Endothelial cell (in vitro differentiated cells): ENCODE data around the gene DEFB129. TPM values are rescaled to one million over a fixed set of nuclear protein-coding genes. Genes with fewer than 3 reads are reported as not detected.

ENCODE experiments used
- DNase-seq: peaks from one replicate; pipeline ENCODE4 v3.0.0; 2021; ENCODE audit warnings: low spot score
- H3K27ac Mint-ChIP-seq: one replicate; pipeline ENCODE4 v1.8.0; 2021; ENCODE audit warnings: mixed read lengths, inconsistent platforms; ENCODE audit not compliant: unreplicated experiment
- H3K27me3 Mint-ChIP-seq: one replicate; pipeline ENCODE4 v1.8.0; 2021; ENCODE audit warnings: mild to moderate bottlenecking, moderate library complexity, mixed read lengths, inconsistent platforms; ENCODE audit not compliant: unreplicated experiment
- H3K36me3 Mint-ChIP-seq: one replicate; pipeline ENCODE4 v1.8.0; 2021; ENCODE audit warnings: mild to moderate bottlenecking, low read depth, mixed read lengths, inconsistent platforms; ENCODE audit not compliant: unreplicated experiment
- H3K4me1 Mint-ChIP-seq: one replicate; pipeline ENCODE4 v1.8.0; 2021; ENCODE audit warnings: mild to moderate bottlenecking, mixed read lengths, inconsistent platforms; ENCODE audit not compliant: unreplicated experiment
- H3K4me3 Mint-ChIP-seq: one replicate; pipeline ENCODE4 v1.8.0; 2021; ENCODE audit warnings: mild to moderate bottlenecking, mixed read lengths, inconsistent platforms; ENCODE audit not compliant: unreplicated experiment
- H3K9me3 Mint-ChIP-seq: one replicate; pipeline ENCODE4 v1.8.0; 2021; ENCODE audit warnings: mixed read lengths, inconsistent platforms; ENCODE audit not compliant: unreplicated experiment
- long read RNA-seq: library from polyadenylated mRNA; unstranded; transcript quantifications from one replicate; pipeline ENCODE4 v2.0.0, GENCODE V29; 2020; ENCODE audit not compliant: unreplicated experiment
- total RNA-seq: library from RNA; stranded (reverse); fragmentation: NEBNext Ultra II Directional; extraction: Animal tissue kit (Norgen Biotek cat#: 25700); gene quantifications from one replicate; pipeline ENCODE4 v1.2.1, GENCODE V29; 2021; ENCODE audit not compliant: unreplicated experiment
- TF ChIP-seq, protein P1 (sequence below): fragments of 200-600 bp; sonication (generic); IDR thresholded peaks from one replicate; pipeline ENCODE4 v1.5.0; 2021; ENCODE audit warnings: antibody characterized with exemption; ENCODE audit not compliant: unreplicated experiment

Gene DEFB129, protein sequence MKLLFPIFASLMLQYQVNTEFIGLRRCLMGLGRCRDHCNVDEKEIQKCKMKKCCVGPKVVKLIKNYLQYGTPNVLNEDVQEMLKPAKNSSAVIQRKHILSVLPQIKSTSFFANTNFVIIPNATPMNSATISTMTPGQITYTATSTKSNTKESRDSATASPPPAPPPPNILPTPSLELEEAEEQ
- not detected for total RNA-seq
- long read RNA-seq, result 0 reads

DNA sequence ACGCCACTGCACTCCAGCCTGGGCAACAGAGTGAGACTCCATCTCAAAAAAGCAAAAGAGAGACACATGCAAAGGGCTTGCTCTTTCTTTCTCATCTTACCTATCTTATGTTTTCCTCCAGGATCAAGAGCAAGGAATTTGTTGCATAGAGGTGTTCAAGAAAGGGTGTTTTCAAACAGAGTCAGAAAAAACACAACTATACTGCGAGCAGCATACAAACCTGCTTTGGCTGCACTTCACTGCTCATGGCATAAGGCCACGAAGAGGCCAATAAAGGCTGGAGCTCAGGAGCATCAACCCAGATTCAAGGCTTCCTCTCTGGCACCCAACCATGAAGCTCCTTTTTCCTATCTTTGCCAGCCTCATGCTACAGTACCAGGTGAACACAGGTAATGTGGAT is at the start of gene DEFB129:
Gene DEFB129, plus strand, starts transcription at position 301 of the 400 bp plus-strand sequence. Its CDS starts 31 bp downstream, at position 332.
- H3K27ac Mint-ChIP-seq, result no peak within 1 kb of the TSS
- no peaks in the 10 kb centered on the region for H3K36me3 Mint-ChIP-seq
- H3K9me3 Mint-ChIP-seq, result no peaks in the 10 kb centered on the region
- no peak within 1 kb of the TSS for H3K4me3 Mint-ChIP-seq
- DNase-seq, result no peak
- no peaks in the 10 kb centered on the region for H3K27me3 Mint-ChIP-seq
- TF ChIP-seq, protein P1, sequence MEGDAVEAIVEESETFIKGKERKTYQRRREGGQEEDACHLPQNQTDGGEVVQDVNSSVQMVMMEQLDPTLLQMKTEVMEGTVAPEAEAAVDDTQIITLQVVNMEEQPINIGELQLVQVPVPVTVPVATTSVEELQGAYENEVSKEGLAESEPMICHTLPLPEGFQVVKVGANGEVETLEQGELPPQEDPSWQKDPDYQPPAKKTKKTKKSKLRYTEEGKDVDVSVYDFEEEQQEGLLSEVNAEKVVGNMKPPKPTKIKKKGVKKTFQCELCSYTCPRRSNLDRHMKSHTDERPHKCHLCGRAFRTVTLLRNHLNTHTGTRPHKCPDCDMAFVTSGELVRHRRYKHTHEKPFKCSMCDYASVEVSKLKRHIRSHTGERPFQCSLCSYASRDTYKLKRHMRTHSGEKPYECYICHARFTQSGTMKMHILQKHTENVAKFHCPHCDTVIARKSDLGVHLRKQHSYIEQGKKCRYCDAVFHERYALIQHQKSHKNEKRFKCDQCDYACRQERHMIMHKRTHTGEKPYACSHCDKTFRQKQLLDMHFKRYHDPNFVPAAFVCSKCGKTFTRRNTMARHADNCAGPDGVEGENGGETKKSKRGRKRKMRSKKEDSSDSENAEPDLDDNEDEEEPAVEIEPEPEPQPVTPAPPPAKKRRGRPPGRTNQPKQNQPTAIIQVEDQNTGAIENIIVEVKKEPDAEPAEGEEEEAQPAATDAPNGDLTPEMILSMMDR, result no peak
- H3K4me1 Mint-ChIP-seq, result peaks cover 6% of the 10 kb centered on the region

DNA sequence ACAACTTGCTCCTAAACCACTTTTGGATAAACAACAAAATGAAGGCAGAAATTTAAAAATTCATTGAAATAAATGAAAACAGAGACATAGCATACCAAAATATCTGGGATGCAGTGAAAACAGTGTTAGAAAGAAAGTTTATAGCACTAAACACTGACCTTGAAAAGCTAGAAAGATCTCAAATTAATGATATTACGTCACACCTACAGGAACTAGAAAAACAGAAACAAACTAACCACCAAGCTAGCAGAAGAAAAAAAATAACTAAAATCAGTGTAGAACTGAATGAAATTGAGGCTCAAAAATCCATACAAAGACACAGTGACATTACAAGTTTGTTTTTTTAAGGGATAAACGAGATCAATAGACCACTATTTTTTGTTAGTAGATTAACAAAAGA is 42.8 kb upstream of the DEFB129 start:
- H3K36me3 Mint-ChIP-seq, result no peaks in the 10 kb centered on the region
- H3K4me3 Mint-ChIP-seq, result no peak overlapping the region
- no peaks in the 10 kb centered on the region for H3K4me1 Mint-ChIP-seq
- no peaks in the 10 kb centered on the region for H3K9me3 Mint-ChIP-seq
- H3K27ac Mint-ChIP-seq, result no peak overlapping the region
- no peaks in the 10 kb centered on the region for H3K27me3 Mint-ChIP-seq
- TF ChIP-seq, protein P1, result no peak
- DNase-seq, result no peak

DNA sequence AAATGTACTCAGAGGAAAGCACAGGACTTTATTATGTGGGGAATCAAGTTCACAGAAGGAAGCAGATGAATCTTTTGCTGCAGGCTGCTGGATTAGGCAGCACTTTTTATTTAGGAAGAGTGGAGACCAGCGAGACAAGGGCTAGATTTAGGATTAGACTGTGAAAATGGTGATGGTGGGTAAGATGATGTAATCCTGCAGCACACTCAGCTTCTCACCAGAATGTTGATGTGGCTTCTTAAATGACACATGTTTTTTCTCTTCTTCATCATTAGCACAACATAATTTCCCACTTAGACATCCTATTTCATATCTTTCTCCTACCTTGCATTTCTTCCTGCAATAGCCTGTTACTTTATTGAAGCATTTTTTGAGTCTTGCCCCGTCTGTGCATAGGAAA is 39.3 kb upstream of the DEFB129 start:
- no peak overlapping the region for H3K4me3 Mint-ChIP-seq
- H3K27me3 Mint-ChIP-seq, result peaks cover 2% of the 10 kb centered on the region
- H3K4me1 Mint-ChIP-seq, result peaks cover 2% of the 10 kb centered on the region
- H3K9me3 Mint-ChIP-seq, result no peaks in the 10 kb centered on the region
- TF ChIP-seq, protein P1, result no peak
- no peak overlapping the region for H3K27ac Mint-ChIP-seq
- no peak for DNase-seq
- peaks cover 2% of the 10 kb centered on the region for H3K36me3 Mint-ChIP-seq

DNA sequence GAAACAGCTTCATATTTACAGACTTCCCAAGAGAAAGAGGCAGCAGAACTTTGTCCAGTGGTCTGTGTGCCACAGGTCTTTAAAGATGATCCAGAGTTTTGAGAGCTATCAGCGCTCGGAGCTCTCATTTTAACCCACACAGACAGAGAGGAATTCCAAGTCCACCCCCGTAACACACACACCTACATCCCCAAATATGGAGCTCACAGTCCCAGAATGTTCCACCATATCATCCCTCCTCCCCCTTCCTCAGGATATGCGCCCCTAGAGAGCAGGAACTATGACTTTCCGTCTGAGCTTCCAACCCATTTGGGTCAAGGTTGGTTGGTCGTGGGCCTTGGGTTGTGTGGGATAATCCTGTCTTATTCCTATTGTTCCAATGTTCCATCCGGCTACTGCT is 37.4 kb upstream of the DEFB129 start, which contains the start of gene DEFB128:
Gene DEFB128, minus strand, starts transcription at position 101 of the 400 bp plus-strand sequence. Its CDS starts 88 bp downstream, at position 13.
- TF ChIP-seq, protein P1, result no peak
- DNase-seq, result no peak
- Mint-ChIP-seq H3K36me3 (peaks cover 2% of the 10 kb centered on the region), H3K9me3 (no peaks in the 10 kb centered on the region), H3K27ac (no peak within 1 kb of the TSS), H3K4me3 (no peak within 1 kb of the TSS), H3K27me3 (peaks cover 2% of the 10 kb centered on the region), H3K4me1 (peaks cover 2% of the 10 kb centered on the region)

DNA sequence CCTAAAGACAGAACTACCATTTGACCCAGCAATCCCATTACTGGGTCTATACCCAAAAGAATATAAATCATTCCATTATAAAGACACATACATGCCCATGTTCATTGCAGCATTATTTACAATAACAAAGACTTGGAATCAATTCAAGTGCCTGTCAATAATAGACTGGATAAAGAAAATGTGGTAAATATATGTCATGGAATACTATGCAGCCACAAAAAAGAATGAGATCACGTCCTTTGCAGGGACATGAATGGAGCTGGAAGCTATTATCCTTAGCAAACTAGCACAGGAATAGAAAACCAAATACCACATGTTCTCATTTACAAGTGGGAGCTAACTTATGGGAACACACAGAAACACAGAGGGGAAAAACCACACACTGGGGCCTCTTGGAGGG is 28.8 kb upstream of the DEFB129 start:
- Mint-ChIP-seq H3K9me3 (no peaks in the 10 kb centered on the region), H3K27ac (no peak overlapping the region), H3K36me3 (no peaks in the 10 kb centered on the region), H3K4me1 (no peaks in the 10 kb centered on the region), H3K4me3 (no peak overlapping the region), H3K27me3 (peaks cover 2% of the 10 kb centered on the region)
- TF ChIP-seq, protein P1, result no peak
- no peak for DNase-seq
